HepG2 (cell line): ENCODE measurements around the gene TP53. TPM values are rescaled to one million over a fixed set of nuclear protein-coding genes. Genes with fewer than 3 reads are reported as not detected.

Source experiments
- CEBPG ChIP-seq: IDR thresholded peaks from 2 replicates; pipeline ENCODE4 v1.6.1; 2016
- CSRNP1 ChIP-seq: sonication (generic); formaldehyde crosslinking; IDR thresholded peaks from 2 replicates; pipeline ENCODE4 v1.8.1; 2023; ENCODE audit warnings: mild to moderate bottlenecking, missing genetic modification reagents
- FOXO1 ChIP-seq: sonication (generic); formaldehyde crosslinking; IDR thresholded peaks from 2 replicates; pipeline ENCODE4 v1.4.0; 2020; ENCODE audit warnings: missing genetic modification reagents
- GLI4 ChIP-seq: sonication (generic); formaldehyde crosslinking; IDR thresholded peaks from 2 replicates; pipeline ENCODE4 v1.5.1; 2020; ENCODE audit warnings: missing genetic modification reagents, mild to moderate bottlenecking, moderate library complexity, borderline replicate concordance
- HNF1A ChIP-seq, 2 experiments: sonication (generic) in 1 of 2; formaldehyde crosslinking in 1 of 2; IDR thresholded peaks; 2 replicates each; pipeline versions ENCODE4 v1.4.0 to v1.6.1; 2016 to 2020; ENCODE audit warnings: borderline replicate concordance in 1 of 2, low read depth in 1 of 2, mild to moderate bottlenecking in 1 of 2, missing genetic modification reagents in 1 of 2
- KAT8 ChIP-seq: IDR thresholded peaks from 2 replicates; pipeline ENCODE4 v1.6.1; 2016; ENCODE audit warnings: missing genetic modification reagents, missing compliant biosample characterization
- KLF9 ChIP-seq: IDR thresholded peaks from 2 replicates; pipeline ENCODE4 v1.6.1; 2016; ENCODE audit warnings: low read depth
- NFYC ChIP-seq: IDR thresholded peaks from 2 replicates; pipeline ENCODE4 v1.6.1; 2016; ENCODE audit warnings: missing genetic modification reagents, missing compliant biosample characterization
- NR2C2 ChIP-seq: sonication (generic); formaldehyde crosslinking; IDR thresholded peaks from 2 replicates; pipeline ENCODE4 v1.4.0; 2020; ENCODE audit warnings: missing genetic modification reagents, mild to moderate bottlenecking, moderate library complexity, borderline replicate concordance
- RBM39 ChIP-seq: fragments of 200-400 bp; formaldehyde crosslinking; IDR thresholded peaks from one replicate; pipeline ENCODE4 v1.6.1; 2018; ENCODE audit warnings: antibody characterized with exemption, mild to moderate bottlenecking, low read depth, low read length; ENCODE audit not compliant: poor library complexity, severe bottlenecking
- TBL1XR1 ChIP-seq: fragments of 150-350 bp; IDR thresholded peaks from 2 replicates; pipeline ENCODE4 v1.6.1; 2014; ENCODE audit warnings: borderline replicate concordance, low read length; ENCODE audit not compliant: partially characterized antibody
- ZFP82 ChIP-seq: sonication (generic); formaldehyde crosslinking; IDR thresholded peaks from 2 replicates; pipeline ENCODE4 v1.5.1; 2020; ENCODE audit warnings: mild to moderate bottlenecking, missing genetic modification reagents, borderline replicate concordance
- ZHX2 ChIP-seq, 2 experiments: sonication (generic) in 1 of 2; formaldehyde crosslinking in 1 of 2; IDR thresholded peaks; 2 replicates each; pipeline versions ENCODE4 v1.6.1 to v1.9.0; 2014 to 2022; ENCODE audit warnings: antibody characterized with exemption in 1 of 2, borderline replicate concordance in 1 of 2, inconsistent platforms in 1 of 2, low read depth in 1 of 2, missing genetic modification reagents in 1 of 2
- ZNF263 ChIP-seq: sonication (generic); formaldehyde crosslinking; IDR thresholded peaks from 2 replicates; pipeline ENCODE4 v1.4.0; 2020; ENCODE audit warnings: missing genetic modification reagents
- ZNF589 ChIP-seq: sonication (generic); formaldehyde crosslinking; conservative IDR thresholded peaks from 2 replicates; pipeline ENCODE4 v1.8.0; 2022; ENCODE audit warnings: mild to moderate bottlenecking, moderate library complexity, missing genetic modification reagents
- ZNF720 ChIP-seq: sonication (generic); formaldehyde crosslinking; IDR thresholded peaks from 2 replicates; pipeline ENCODE4 v1.4.0; 2020; ENCODE audit warnings: missing genetic modification reagents
- polyA plus RNA-seq, 8 experiments: library from polyadenylated mRNA; depleted of rRNA in 3 of 8; stranded (reverse) in 7 of 8; unstranded in 1 of 8; fragments of >200 nt; fragmentation: Illumina TruSeq in 4 of 8; extraction: Trizol in 4 of 8; gene quantifications; 2 replicates each; pipeline versions ENCODE4 v1.2.1 to v1.2.3, GENCODE V29; 2011 to 2016; ENCODE audit warnings: low read depth in 4 of 8, missing spikeins in 1 of 8, mixed read lengths in 1 of 8; ENCODE audit not compliant: insufficient read depth in 1 of 8
- total RNA-seq, 5 experiments: library from RNA; depleted of rRNA; stranded (reverse); fragments of >200 nt; fragmentation: Illumina TruSeq; extraction: Trizol; gene quantifications; 2 replicates each; pipeline ENCODE4 v1.2.3, GENCODE V29; 2016; ENCODE audit warnings: low read depth in 1 of 5

TP53 gene
- total and polyA plus RNA-seq, 2 of the 13 experiments (the other 11 are each of a cell fraction or from before 2014, with no cell fraction given), result 17.1 to 29.9 TPM

GRCh38 chr17:7687908-7688807, 868 bp upstream of the TP53 start, which contains the start of gene WRAP53 (continued):
- TF ChIP-seq HNF1A (IDR thresholded peaks at IDR 0.05; ENCODE audit: low read depth), result 0 out of 2 replicates have a peak, but pooled peaks have one; percentile 12
- no peak for TF ChIP-seq HNF1A (CRISPR knock-in tag; IDR thresholded peaks at IDR 0.05; ENCODE audit: borderline replicate concordance)
- TF ChIP-seq CEBPG, result peak; percentile 19; the same call in 1 of the 2 replicates
- TF ChIP-seq TBL1XR1, result peak; percentile 47
- TF ChIP-seq GLI4 (CRISPR knock-in tag), result no peak
- peak; percentile 80 for TF ChIP-seq NFYC (CRISPR knock-in tag)
- no peak for TF ChIP-seq ZFP82 (CRISPR knock-in tag)
- no peak for TF ChIP-seq ZNF589 (CRISPR knock-in tag)
- peak; percentile 72; the same call in 1 of the 2 replicates for TF ChIP-seq ZHX2 (IDR thresholded peaks at IDR 0.05; ENCODE audit: low read depth)
- TF ChIP-seq ZHX2 (CRISPR knock-in tag; IDR thresholded peaks at IDR 0.05; ENCODE audit: borderline replicate concordance), result no peak
- TF ChIP-seq ZNF263 (CRISPR knock-in tag), result no peak
- no peak for TF ChIP-seq KLF9 (CRISPR knock-in tag)
- TF ChIP-seq FOXO1 (CRISPR knock-in tag), result no peak
- TF ChIP-seq RBM39, result no peak
- no peak for TF ChIP-seq ZNF720 (CRISPR knock-in tag)
- TF ChIP-seq NR2C2 (CRISPR knock-in tag), result peak; percentile 97
- no peak for TF ChIP-seq CSRNP1 (CRISPR knock-in tag)
- TF ChIP-seq KAT8 (CRISPR knock-in tag), result peak; percentile 83
